NCI-H82 treated with DMSO at 0.1 percent for 48 hours (cell line): Measurements from ENCODE around the gene SLC22A31.
"Not testable (repeated sequence)": the region's sequence is repeated elsewhere in the genome, so short reads cannot be mapped to it uniquely, and the experiment has no call there.

ENCODE experiments used
- DNase-seq: peaks from one replicate; lab custom pipeline; 2025; ENCODE audit not compliant: unreplicated experiment; lab: John Stamatoyannopoulos, UW

The SLC22A31 gene

GRCh38 chr16:89200124-89200849 is at the start of gene SLC22A31:
TSS of gene SLC22A31 (minus strand) at chr16:89200537. CDS start at chr16:89200501, 36 bp downstream.
- no peak for DNase-seq

- no peak for DNase-seq
Observed at GRCh38 chr16:89248196-89248982, 48.1 kb upstream of the SLC22A31 start.

DNA sequence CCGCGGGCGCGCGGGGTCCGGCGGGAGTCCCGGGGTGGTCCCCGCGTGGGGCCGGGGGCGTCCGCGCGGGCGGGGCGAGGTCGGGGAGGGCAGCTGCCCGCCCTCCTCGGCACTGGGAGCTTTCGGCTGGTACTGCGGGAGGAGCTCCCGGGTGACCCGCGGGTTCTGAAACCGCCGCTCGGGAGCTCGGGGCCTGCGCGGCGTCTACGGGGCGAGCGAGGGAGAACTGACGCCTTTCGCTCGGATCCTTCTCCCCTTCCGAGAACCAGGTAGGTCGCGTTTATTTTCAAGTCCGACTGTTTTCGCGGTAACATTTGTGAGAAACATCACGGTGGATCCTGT is 47.4 kb upstream of the SLC22A31 start:
- not testable (repeated sequence) for DNase-seq

DNA sequence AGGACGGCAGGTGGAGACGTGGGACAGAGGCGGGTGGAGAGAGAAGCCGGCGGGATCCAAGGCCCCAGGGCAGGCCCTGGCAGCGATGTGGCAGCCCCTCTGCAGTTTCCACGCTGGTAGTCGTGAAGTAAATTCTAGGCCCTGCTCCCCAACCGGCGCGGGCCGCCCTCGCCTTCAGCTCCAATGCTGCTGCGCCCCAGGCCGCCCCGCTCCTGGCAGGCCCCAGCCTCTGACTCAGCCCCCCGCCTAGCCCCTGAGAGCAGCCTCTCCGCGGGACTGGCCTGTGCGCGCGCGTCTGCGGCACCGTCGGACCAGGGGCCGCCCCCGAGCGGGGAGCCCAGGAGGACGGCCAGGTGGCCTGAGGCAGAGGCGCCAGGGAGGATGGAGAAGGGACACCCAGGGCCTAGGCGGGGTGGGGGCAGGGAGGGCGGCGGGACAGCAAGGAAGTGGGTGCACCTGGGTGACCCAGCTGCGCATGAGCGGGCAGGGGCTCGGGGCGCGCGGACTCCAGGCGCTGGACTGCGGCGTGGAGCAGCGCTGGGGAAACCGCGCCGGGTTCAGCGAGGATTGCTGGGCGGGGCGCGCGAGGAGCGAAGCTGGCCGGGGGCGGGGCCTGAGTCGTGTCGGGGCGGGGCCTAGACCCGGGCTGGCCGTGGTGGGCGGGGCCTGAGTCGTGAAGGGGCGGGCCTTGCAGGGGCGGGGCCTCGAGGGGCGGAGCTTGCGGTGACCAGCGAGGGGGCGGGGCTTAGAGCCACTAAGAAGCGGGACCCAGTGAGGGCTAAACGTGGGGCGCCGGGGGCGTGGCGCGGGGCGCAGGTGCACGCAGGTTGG is 46.8 kb upstream of the SLC22A31 start:
- DNase-seq, result peak; percentile 54

DNA sequence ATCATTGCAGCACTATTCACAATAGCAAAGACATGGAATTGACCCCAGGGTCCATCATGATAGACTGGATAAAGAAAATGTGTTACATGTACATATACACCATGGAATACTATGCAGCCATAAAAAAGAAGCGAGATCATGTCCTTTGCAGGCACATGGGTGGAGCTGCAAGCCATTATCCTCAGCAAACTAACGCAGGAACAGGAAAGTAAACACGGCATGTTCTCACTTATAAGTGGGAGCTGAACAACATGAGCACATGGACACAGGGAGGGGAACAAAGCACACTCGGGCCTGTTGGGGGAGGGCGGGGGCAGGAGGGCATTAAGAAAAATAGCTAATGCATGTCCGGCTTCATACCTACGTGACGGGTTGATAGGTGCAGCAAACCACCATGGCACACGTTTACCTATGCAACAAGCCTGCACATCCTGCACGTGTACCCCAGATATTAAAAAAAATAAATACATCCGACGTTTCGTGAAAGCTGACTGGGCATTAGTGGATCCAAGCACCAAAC is 46.1 kb upstream of the SLC22A31 start:
- DNase-seq, result no peak

- peak; percentile 21 for DNase-seq
Observed at GRCh38 chr16:89244754-89245153, 44.4 kb upstream of the SLC22A31 start.

GRCh38 chr16:89244264-89244663 is 43.9 kb upstream of the SLC22A31 start:
- not testable (repeated sequence) for DNase-seq

GRCh38 chr16:89243664-89244063 is 43.3 kb upstream of the SLC22A31 start:
- no peak for DNase-seq

DNA sequence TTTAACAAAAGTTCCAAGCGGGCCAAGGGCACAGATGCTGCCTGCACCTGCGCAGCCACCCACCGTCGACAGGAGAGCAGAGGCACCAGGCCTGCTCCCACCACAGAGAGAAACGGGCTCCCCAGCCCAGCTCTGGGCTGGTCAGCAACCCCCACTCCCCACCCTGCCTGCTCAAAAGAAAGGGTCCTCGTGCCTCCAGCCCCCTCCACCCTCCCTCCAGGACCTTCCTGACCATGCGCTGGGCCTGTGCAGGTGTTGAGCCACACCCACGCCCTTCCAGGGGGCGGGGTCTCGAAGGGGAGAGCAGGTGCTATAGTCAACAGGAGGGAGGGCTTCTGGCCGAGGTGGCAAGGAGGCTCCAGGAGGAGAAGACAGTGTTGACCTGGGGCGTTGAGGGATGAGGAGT is 42.5 kb upstream of the SLC22A31 start:
- no peak for DNase-seq

- peak; percentile 37 for DNase-seq
Observed at GRCh38 chr16:89241187-89242007, 41.1 kb upstream of the SLC22A31 start.

DNA sequence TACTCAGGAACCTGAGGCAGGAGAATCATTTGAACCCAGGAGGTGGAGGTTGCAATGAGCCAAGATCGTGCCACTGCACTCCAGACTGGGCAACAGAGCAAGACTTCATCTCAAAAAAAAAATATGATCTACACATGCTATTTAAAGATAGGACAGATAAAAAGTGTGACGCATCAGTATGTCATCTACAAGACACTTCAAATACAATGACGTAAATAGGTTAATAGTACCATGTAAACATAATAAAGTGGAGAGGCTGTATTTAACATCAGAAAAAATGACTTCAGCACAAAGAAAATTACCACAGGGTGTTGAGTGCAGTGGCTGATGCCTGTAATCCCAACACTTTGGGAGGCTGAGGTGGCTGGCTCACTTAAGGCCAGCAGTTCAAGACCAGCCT is 37.4 kb upstream of the SLC22A31 start:
- DNase-seq, result no peak

DNA sequence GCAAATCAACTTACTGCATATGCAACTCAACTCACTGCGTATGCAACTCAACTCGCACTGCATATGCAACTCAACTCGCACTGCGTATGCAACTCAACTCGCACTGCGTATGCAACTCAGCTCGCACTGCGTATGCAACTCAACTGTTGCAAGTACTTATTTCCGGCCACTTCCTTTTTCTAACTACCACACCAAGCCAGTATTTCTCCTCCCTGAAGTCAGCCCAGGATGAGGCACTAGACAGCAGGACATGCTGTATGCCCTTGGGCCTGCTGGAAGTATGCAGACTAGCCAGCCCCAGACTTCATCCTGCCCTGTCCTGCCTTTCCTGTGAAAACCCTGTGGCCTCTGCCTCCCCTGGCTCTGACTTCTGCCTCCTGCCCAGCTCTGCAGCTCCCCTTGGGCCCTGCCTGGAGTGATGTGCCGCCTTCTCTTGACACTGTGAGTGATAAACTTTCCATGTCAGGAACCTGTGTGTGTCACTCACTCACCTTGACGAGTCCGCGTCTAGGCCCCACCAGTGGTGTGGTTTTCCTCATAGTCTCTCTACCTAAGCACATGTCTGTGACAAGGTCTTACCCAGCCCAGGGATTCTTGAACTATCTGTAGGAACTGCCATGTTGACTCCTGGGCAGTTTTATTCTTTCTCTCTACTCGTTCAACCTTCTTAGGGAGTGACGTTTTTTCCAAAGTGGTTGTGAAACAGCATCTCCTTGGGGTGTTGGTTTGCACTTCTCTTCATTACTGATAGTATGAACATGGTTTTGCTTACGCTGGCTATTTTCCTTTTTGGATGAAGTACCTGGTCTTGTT is 33.5 kb upstream of the SLC22A31 start:
- DNase-seq, result no peak

- no peak for DNase-seq
Observed at GRCh38 chr16:89232107-89232506, 31.8 kb upstream of the SLC22A31 start.

- no peak for DNase-seq
Observed at GRCh38 chr16:89230255-89230654, 29.9 kb upstream of the SLC22A31 start.

DNA sequence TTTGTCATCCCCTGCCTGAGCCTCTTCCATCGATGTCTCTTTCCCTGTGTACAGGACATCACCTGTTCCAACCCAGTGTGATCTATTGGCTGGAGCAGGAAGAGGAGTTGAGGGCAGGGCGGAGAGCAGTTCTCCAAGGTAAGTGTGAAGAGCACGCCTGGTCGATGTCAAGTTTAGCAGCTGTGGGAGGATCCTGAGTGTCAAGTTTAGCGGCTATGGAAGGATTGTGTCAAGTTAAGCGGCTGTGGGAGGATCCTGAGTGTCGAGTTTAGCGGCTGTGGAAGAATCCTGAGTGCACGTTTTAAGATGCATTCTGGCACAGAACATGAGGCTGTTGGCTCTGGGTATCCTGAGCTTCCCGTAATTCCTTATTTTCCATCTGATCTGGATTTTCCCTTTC is 24.3 kb upstream of the SLC22A31 start:
- DNase-seq, result no peak

DNA sequence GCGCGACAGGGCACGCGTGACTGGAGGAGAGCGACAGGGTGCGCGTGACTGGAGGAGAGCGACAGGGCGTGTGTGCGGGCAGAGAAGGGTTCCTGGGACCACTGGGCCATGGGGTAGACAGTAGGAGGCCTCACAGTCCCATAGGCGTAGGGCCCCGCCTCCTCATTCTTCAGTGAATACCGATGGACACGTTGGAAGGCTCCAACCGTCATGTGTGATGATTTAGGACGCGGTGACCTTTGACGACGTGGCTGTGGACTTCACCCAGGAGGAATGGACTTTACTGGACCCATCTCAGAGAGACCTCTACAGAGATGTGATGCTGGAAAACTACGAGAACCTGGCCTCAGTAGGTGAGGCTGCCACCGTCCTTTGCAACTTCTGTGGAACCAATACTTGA is 22.6 kb upstream of the SLC22A31 start:
- no peak for DNase-seq

DNA sequence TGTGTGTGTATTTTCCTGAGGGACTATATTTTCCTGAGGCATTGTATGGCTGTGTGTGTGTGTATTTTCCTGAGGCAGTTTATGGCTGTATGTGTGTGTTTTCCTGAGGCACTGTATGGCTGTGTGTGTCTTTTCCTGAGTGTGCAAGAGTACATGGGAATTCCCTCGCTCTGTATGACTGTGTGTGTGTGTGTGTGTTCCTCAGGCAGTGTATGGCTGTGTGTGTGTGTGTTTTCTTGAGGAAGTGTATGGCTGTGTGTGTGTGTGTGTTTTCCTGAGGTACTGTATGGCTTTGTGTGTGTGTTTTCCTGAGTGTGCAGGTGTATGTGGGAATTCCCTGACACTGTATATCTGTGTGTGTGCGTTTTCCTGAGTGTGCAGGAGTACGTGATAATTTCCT is 21.3 kb upstream of the SLC22A31 start:
- no peak for DNase-seq

DNA sequence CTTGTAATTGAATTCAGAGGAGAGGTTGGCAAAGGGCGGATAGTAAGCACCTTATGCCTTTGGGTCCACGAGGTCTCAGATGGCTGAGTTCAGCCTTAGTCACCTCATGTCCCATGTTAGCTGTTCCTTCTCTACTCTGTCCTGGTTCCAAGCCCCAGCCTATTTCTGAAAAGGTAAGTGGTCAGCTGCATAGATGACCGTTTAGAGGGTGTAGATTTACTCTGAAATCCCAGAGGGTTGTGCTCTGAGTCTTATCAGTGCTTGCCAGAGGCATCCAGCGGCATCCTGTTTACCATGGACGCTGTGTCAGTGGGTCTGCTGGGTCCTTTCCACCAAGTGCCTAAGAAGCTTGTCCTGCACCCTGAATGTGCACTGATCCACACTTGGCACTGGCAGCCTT is 19.0 kb upstream of the SLC22A31 start:
- no peak for DNase-seq

- DNase-seq, result peak; percentile 29
Observed at GRCh38 chr16:89217388-89218191, 17.3 kb upstream of the SLC22A31 start, which contains the start of gene ZNF778. TSS of gene ZNF778 (plus strand) at chr16:89217703. CDS start at chr16:89221128, 3,425 bp downstream.
